Measurements from ENCODE around the gene HID1.
"Not testable (repeated sequence)": the region's sequence is repeated elsewhere in the genome, so short reads cannot be mapped to it uniquely, and the experiment has no call there.

GRCh38 chr17:74906214-74906793, 66.3 kb downstream of the HID1 start:
- not testable (repeated sequence) for TF ChIP-seq GLIS3 (CRISPR knock-in tag; IDR thresholded peaks at IDR 0.05); RARB (CRISPR knock-in tag; IDR thresholded peaks at IDR 0.05); PATZ1 (CRISPR knock-in tag; IDR thresholded peaks at IDR 0.05; ENCODE audit: borderline replicate concordance); CREB5 (CRISPR knock-in tag; IDR thresholded peaks at IDR 0.05; ENCODE audit: low read depth); ZFP3 (CRISPR knock-in tag; IDR thresholded peaks at IDR 0.05); ZFP30 (CRISPR knock-in tag; IDR thresholded peaks at IDR 0.05); ISL1 (CRISPR knock-in tag; IDR thresholded peaks at IDR 0.05); BACH2 (CRISPR knock-in tag; IDR thresholded peaks at IDR 0.05; ENCODE audit: borderline replicate concordance); CSRNP3 (CRISPR knock-in tag; IDR thresholded peaks at IDR 0.05); PPARA (CRISPR knock-in tag; IDR thresholded peaks at IDR 0.05; ENCODE audit: borderline replicate concordance); ARNTL (CRISPR knock-in tag; IDR thresholded peaks at IDR 0.05; ENCODE audit: borderline replicate concordance, low read depth); SNAI2 (CRISPR knock-in tag; IDR thresholded peaks at IDR 0.05); ZNF565 (CRISPR knock-in tag; conservative IDR thresholded peaks at IDR 0.05; ENCODE audit: low read depth); ESRRG (CRISPR knock-in tag; IDR thresholded peaks at IDR 0.05)

All from SK-N-SH treated with all-trans-retinoic acid at 6 μM for 48 hours (cell line).